GM12875 (cell line): Measurements from ENCODE around the gene DNAJB7.
"Not testable (repeated sequence)": the region's sequence is repeated elsewhere in the genome, so short reads cannot be mapped to it uniquely, and the experiment has no call there.

Experiments
- H3K4me3 ChIP-seq: one replicate; pipeline ENCODE4 v1.5.1; 2011; ENCODE audit warnings: low read depth, low read length, control low read depth
- TF ChIP-seq, protein P1 (sequence below): IDR thresholded peaks from 2 replicates; pipeline ENCODE4 v1.5.1; 2011; ENCODE audit warnings: low read depth, mild to moderate bottlenecking, control low read depth, inconsistent platforms, low read length, moderate library complexity, borderline replicate concordance; ENCODE audit not compliant: insufficient read depth

DNAJB7 gene

GRCh38 chr22:40878922-40879321 is 17.0 kb upstream of the DNAJB7 start:
- H3K4me3 ChIP-seq = no peak overlapping the region
- TF ChIP-seq, protein P1, sequence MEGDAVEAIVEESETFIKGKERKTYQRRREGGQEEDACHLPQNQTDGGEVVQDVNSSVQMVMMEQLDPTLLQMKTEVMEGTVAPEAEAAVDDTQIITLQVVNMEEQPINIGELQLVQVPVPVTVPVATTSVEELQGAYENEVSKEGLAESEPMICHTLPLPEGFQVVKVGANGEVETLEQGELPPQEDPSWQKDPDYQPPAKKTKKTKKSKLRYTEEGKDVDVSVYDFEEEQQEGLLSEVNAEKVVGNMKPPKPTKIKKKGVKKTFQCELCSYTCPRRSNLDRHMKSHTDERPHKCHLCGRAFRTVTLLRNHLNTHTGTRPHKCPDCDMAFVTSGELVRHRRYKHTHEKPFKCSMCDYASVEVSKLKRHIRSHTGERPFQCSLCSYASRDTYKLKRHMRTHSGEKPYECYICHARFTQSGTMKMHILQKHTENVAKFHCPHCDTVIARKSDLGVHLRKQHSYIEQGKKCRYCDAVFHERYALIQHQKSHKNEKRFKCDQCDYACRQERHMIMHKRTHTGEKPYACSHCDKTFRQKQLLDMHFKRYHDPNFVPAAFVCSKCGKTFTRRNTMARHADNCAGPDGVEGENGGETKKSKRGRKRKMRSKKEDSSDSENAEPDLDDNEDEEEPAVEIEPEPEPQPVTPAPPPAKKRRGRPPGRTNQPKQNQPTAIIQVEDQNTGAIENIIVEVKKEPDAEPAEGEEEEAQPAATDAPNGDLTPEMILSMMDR = no peak

- no peak overlapping the region for H3K4me3 ChIP-seq
- TF ChIP-seq, protein P1 = no peak
Observed at GRCh38 chr22:40877488-40877887, 15.6 kb upstream of the DNAJB7 start.

DNA sequence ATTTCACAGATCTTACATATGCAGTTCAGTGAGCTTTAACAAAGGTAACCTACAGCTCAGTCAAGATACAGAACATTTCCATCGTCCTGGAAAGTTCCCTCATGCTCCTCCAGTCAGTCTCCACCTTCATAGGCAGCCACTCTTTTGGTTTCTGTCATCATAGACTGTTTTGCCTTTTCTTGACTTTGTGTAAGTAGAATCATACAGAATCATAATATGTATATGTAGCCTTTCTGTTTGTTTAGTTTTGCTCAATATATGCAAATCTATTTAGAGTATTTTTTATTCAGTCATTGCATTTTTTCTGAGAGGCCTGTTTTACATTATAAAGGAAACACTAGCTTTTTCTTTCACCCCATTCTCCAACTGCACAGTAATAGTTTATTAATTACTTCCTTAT is 15.0 kb upstream of the DNAJB7 start:
- TF ChIP-seq, protein P1 = no peak
- H3K4me3 ChIP-seq = no peak overlapping the region

- TF ChIP-seq, protein P1 = no peak
- H3K4me3 ChIP-seq = no peak overlapping the region
Observed at GRCh38 chr22:40875111-40875510, 13.2 kb upstream of the DNAJB7 start.

GRCh38 chr22:40874016-40874415 is 12.1 kb upstream of the DNAJB7 start:
- no peak overlapping the region for H3K4me3 ChIP-seq
- TF ChIP-seq, protein P1 = no peak

DNA sequence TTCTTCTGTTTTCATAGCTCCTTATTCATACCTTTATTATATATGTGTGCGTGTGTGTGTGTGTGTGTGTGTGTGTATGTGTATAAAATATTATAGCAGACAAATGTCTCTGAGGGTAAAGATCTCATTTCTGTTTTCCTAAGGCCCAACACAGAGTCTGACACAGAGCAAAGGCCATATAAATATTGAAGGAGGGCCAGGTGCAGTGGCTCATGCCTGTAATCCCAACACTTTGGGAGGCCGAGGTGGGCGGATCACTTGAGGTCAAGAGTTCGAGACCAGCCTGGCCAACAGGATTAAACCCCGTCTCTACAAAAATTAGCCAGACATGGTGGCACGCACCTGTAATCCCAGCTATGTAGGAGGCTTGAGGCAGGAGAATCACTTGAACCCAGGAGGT is 6.5 kb upstream of the DNAJB7 start:
- H3K4me3 ChIP-seq = not testable (repeated sequence)

GRCh38 chr22:40867109-40867508 is 5.2 kb upstream of the DNAJB7 start:
- H3K4me3 ChIP-seq = no peak overlapping the region
- TF ChIP-seq, protein P1 = no peak

GRCh38 chr22:40862537-40862936 is 624 bp upstream of the DNAJB7 start:
- TF ChIP-seq, protein P1 = no peak

More at GRCh38 chr22:40862537-40862936, 624 bp upstream of the DNAJB7 start:
- no peak overlapping the region for H3K4me3 ChIP-seq
